GM12874 (cell line): Measurements from ENCODE around the gene RASGRP4.

ENCODE experiments used
- CTCF ChIP-seq: IDR thresholded peaks from 2 replicates; pipeline ENCODE4 v1.5.1; 2011; ENCODE audit warnings: low read depth, mild to moderate bottlenecking, control low read depth, low read length, moderate library complexity; ENCODE audit not compliant: insufficient read depth

Gene RASGRP4

DNA sequence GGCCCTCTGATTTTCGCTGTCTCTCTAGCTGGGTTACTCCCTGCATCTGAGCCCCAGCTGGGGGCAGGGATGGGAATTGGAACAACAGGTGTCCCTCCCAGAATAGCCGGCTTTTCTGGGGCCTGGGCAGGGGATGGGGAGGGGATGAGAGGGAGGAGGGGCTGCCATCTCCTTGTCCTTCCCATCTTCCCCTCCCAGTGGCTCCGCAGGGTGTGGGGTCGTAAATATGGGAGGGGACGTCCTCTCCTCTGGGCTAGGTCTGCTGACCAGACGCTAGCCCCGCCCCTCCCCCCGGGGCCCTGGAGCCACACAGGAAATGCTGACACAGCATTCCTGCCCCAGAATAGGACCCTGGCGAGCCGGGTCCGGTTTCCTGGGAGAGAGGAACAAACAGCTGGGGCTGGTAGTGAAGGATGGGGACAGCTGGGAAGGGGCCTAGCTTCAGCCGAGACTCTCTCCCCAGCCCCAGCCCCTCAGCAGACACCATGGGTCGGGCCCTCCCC, 8.6 kb upstream of the RASGRP4 start:
- TF ChIP-seq CTCF: no peak

DNA sequence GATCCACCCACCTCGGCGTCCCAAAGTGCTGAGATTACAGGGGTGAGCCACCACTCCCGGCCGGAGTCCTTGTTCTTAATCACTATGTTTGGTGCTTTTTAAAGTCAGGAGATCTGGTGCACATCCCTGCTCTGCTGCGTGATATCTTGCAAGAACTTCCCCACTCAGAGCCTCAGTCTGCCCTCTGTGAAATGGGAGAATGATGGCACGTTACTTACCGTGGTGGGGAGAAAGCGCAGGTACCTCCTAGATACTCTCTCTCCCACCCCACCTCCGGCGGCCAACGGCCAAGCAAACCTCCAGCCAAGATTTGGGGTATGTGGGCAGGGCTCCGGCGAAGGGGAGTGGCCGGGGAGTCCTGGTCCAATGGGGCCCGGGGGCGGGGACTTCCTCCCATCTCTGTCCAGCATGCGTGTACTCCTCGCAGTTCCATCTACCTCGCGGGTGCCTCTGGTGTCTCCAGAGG, 7.3 kb upstream of the RASGRP4 start, which contains the start of gene RYR1:
Gene RYR1 (plus strand): TSS at position 424 of the 466 bp plus-strand sequence. CDS start 139 bp downstream, outside the sequence.
- TF ChIP-seq CTCF: no peak

GRCh38 chr19:38430931-38431330, 4.9 kb upstream of the RASGRP4 start:
- no peak for TF ChIP-seq CTCF

GRCh38 chr19:38429811-38430156, 3.8 kb upstream of the RASGRP4 start:
- no peak for TF ChIP-seq CTCF

DNA sequence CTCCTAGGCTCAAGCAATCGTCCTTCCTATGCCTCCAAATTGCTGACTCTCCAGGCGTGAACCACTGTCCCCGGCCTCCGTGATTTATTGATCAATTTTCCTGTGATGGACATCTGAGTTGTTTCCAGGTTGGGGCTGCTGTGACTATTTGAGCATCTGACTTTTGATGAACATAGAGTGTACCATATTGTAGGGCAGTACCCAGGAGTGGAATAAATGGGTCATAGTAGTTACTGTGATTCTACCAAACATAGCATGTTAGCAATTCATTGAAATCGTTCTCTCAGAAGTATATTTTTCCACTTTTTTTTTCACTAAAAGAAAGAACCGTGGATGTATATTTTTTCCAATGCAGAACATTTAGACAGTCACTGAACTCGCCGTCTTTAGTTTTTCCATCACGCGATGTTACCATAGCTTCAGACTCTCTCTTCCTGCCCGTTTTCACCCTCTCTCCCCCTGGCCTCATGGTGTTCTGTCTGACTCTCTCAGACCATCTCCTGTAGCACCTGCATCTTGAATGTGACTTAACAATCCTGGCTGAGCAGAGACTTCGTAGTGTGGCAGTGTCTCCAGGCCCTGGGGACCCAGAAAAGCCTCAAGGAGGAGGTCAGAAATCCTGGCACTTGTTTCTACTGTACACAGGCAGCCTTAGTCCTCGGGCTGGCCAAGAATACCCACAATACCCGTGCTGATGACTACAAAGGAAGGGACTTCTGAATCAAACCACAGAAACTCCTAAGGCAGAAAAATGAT, 3.2 kb upstream of the RASGRP4 start:
- TF ChIP-seq CTCF: no peak

GRCh38 chr19:38425222-38425809, 703 bp downstream of the RASGRP4 start:
- TF ChIP-seq CTCF: no peak

GRCh38 chr19:38424272-38424671, 1.7 kb downstream of the RASGRP4 start:
- TF ChIP-seq CTCF: no peak
